HepG2 (cell line): Measurements from ENCODE around the gene MGMT. TPM values are rescaled to one million over a fixed set of nuclear protein-coding genes. Genes with fewer than 3 reads are reported as not detected.

Experiments
- CHD4 ChIP-seq: fragments of 200-600 bp; sonication (generic); IDR thresholded peaks from 2 replicates; pipeline ENCODE4 v1.7.0; 2017; ENCODE audit warnings: mild to moderate bottlenecking, low read length, borderline replicate concordance
- DDIT3 ChIP-seq: sonication (generic); formaldehyde crosslinking; IDR thresholded peaks from 2 replicates; pipeline ENCODE4 v1.4.0; 2020; ENCODE audit warnings: mild to moderate bottlenecking, missing genetic modification reagents
- FOXP1 ChIP-seq, 2 experiments: fragments of 450-650 bp in 1 of 2; IDR thresholded peaks; 2 replicates each; pipeline ENCODE4 v1.6.1; 2017 to 2018; ENCODE audit warnings: antibody characterized with exemption in 1 of 2
- GLMP ChIP-seq: sonication (generic); formaldehyde crosslinking; IDR thresholded peaks from 2 replicates; pipeline ENCODE4 v1.9.0; 2021; ENCODE audit warnings: missing genetic modification reagents, mild to moderate bottlenecking, borderline replicate concordance
- GPBP1L1 ChIP-seq: sonication (generic); formaldehyde crosslinking; IDR thresholded peaks from 2 replicates; pipeline ENCODE4 v1.5.0; 2020; ENCODE audit warnings: mild to moderate bottlenecking, missing genetic modification reagents
- ISL2 ChIP-seq: sonication (generic); formaldehyde crosslinking; IDR thresholded peaks from 2 replicates; pipeline ENCODE4 v1.5.0; 2020; ENCODE audit warnings: missing genetic modification reagents
- RERE ChIP-seq: IDR thresholded peaks from 2 replicates; pipeline ENCODE4 v1.6.1; 2016; ENCODE audit warnings: low read depth, missing genetic modification reagents, missing compliant biosample characterization
- SNRNP70 ChIP-seq: fragments of 200-400 bp; formaldehyde crosslinking; IDR thresholded peaks from 2 replicates; pipeline ENCODE4 v1.6.1; 2017; ENCODE audit warnings: mild to moderate bottlenecking, low read depth, low read length, moderate library complexity
- TP53 ChIP-seq: sonication (generic); formaldehyde crosslinking; conservative IDR thresholded peaks from 2 replicates; pipeline ENCODE4 v1.4.0; 2020; ENCODE audit warnings: missing genetic modification reagents
- polyA plus RNA-seq, 8 experiments: library from polyadenylated mRNA; depleted of rRNA in 3 of 8; stranded (reverse) in 7 of 8; unstranded in 1 of 8; fragments of >200 nt; fragmentation: Illumina TruSeq in 4 of 8; extraction: Trizol in 4 of 8; gene quantifications; 2 replicates each; pipeline versions ENCODE4 v1.2.1 to v1.2.3, GENCODE V29; 2011 to 2016; ENCODE audit warnings: low read depth in 4 of 8, missing spikeins in 1 of 8, mixed read lengths in 1 of 8; ENCODE audit not compliant: insufficient read depth in 1 of 8
- total RNA-seq, 5 experiments: library from RNA; depleted of rRNA; stranded (reverse); fragments of >200 nt; fragmentation: Illumina TruSeq; extraction: Trizol; gene quantifications; 2 replicates each; pipeline ENCODE4 v1.2.3, GENCODE V29; 2016; ENCODE audit warnings: low read depth in 1 of 5
- TF ChIP-seq, protein P1 (sequence below): sonication (generic); formaldehyde crosslinking; IDR thresholded peaks from 2 replicates; pipeline ENCODE4 v1.5.0; 2020; ENCODE audit warnings: missing genetic modification reagents
- TF ChIP-seq, protein P2 (sequence below): sonication (generic); formaldehyde crosslinking; IDR thresholded peaks from 2 replicates; pipeline ENCODE4 v1.5.0; 2020; ENCODE audit warnings: missing genetic modification reagents
- TF ChIP-seq, protein P3 (sequence below): sonication (generic); formaldehyde crosslinking; IDR thresholded peaks from 2 replicates; pipeline ENCODE4 v1.4.0; 2020; ENCODE audit warnings: missing genetic modification reagents
- TF ChIP-seq, protein P4 (sequence below): sonication (generic); formaldehyde crosslinking; IDR thresholded peaks from 2 replicates; pipeline ENCODE4 v1.9.0; 2021; ENCODE audit warnings: missing genetic modification reagents, borderline replicate concordance

Gene MGMT
- total and polyA plus RNA-seq, 2 of the 13 experiments (the other 11 are each of a cell fraction or from before 2014, with no cell fraction given), result 12.0 to 19.5 TPM

DNA sequence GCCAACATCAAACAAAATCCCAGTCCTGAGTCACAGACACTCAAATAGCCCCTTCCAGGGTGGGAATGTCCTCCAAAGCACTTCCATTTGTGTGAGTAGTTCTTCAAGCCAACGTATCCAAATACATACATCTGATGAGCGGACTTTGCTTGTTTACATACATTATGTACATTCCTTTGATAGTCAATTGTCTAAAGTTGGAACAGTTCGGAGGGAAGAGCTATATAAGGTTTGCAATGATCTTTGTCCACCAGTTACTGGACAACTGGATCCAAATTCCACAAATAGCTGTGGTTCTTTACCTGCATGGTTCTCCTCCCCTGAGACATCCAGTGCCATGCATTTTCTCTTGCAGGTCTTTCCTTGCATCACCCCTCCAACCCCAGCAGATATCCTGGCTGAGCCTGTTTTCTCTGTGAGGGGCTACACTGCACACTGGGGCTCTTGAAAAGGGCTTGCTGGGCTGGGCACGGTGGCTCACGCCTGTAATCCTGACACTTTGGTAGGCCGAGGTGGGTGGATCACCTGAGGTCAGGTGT is 4.7 kb upstream of the MGMT start (continued):
- peak; percentile 69; the same call in 1 of the 2 replicates for TF ChIP-seq RERE
- peak; percentile 89 for TF ChIP-seq ISL2 (CRISPR knock-in tag)
- TF ChIP-seq GPBP1L1 (CRISPR knock-in tag), result no peak
- no peak for TF ChIP-seq DDIT3
- TF ChIP-seq SNRNP70, result no peak
- TF ChIP-seq, protein P1, sequence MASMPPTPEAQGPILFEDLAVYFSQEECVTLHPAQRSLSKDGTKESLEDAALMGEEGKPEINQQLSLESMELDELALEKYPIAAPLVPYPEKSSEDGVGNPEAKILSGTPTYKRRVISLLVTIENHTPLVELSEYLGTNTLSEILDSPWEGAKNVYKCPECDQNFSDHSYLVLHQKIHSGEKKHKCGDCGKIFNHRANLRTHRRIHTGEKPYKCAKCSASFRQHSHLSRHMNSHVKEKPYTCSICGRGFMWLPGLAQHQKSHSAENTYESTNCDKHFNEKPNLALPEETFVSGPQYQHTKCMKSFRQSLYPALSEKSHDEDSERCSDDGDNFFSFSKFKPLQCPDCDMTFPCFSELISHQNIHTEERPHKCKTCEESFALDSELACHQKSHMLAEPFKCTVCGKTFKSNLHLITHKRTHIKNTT, result no peak
- TF ChIP-seq GLMP (CRISPR knock-in tag), result no peak
- TF ChIP-seq, protein P2, sequence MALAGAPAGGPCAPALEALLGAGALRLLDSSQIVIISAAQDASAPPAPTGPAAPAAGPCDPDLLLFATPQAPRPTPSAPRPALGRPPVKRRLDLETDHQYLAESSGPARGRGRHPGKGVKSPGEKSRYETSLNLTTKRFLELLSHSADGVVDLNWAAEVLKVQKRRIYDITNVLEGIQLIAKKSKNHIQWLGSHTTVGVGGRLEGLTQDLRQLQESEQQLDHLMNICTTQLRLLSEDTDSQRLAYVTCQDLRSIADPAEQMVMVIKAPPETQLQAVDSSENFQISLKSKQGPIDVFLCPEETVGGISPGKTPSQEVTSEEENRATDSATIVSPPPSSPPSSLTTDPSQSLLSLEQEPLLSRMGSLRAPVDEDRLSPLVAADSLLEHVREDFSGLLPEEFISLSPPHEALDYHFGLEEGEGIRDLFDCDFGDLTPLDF, result no peak
- TF ChIP-seq, protein P3, sequence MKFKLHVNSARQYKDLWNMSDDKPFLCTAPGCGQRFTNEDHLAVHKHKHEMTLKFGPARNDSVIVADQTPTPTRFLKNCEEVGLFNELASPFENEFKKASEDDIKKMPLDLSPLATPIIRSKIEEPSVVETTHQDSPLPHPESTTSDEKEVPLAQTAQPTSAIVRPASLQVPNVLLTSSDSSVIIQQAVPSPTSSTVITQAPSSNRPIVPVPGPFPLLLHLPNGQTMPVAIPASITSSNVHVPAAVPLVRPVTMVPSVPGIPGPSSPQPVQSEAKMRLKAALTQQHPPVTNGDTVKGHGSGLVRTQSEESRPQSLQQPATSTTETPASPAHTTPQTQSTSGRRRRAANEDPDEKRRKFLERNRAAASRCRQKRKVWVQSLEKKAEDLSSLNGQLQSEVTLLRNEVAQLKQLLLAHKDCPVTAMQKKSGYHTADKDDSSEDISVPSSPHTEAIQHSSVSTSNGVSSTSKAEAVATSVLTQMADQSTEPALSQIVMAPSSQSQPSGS, result peak; percentile 66; the same call in 1 of the 2 replicates
- TF ChIP-seq CHD4, result no peak; the same call in 1 of the 2 replicates
- TF ChIP-seq, protein P4, sequence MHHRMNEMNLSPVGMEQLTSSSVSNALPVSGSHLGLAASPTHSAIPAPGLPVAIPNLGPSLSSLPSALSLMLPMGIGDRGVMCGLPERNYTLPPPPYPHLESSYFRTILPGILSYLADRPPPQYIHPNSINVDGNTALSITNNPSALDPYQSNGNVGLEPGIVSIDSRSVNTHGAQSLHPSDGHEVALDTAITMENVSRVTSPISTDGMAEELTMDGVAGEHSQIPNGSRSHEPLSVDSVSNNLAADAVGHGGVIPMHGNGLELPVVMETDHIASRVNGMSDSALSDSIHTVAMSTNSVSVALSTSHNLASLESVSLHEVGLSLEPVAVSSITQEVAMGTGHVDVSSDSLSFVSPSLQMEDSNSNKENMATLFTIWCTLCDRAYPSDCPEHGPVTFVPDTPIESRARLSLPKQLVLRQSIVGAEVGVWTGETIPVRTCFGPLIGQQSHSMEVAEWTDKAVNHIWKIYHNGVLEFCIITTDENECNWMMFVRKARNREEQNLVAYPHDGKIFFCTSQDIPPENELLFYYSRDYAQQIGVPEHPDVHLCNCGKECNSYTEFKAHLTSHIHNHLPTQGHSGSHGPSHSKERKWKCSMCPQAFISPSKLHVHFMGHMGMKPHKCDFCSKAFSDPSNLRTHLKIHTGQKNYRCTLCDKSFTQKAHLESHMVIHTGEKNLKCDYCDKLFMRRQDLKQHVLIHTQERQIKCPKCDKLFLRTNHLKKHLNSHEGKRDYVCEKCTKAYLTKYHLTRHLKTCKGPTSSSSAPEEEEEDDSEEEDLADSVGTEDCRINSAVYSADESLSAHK (CRISPR knock-in tag), result no peak
- TF ChIP-seq FOXP1 (IDR thresholded peaks at IDR 0.05), result peak; percentile 40; the same call in 1 of the 2 replicates
- TF ChIP-seq FOXP1 (CRISPR knock-in tag; IDR thresholded peaks at IDR 0.05), result peak; percentile 76
- no peak for TF ChIP-seq TP53 (CRISPR knock-in tag)
